Measurements from ENCODE around the gene ADGRE3.
A peak's percentile ranks its signal among the peaks of the same experiment; 100 is the strongest.

The ADGRE3 gene

GRCh38 chr19:14686411-14686810 lies 11.8 kb upstream of the ADGRE3 start:
- no peak for DNase-seq (ENCODE audit: extremely low spot score)
- ChIA-PET POLR2A (interaction anchor here (1.1 kb wide), 1 partner anchor 112 kb away, joined by 5 read pairs; no protein-coding TSS in a partner anchor), CTCF (interaction anchor here (0.7 to 13.2 kb wide), 20 partner anchors 11 to 286 kb away, joined by 3 to 307 read pairs (median 4); partner anchors contain the start of genes ADGRE3, CLEC17A and NDUFB7)
- TF ChIP-seq, protein P1, sequence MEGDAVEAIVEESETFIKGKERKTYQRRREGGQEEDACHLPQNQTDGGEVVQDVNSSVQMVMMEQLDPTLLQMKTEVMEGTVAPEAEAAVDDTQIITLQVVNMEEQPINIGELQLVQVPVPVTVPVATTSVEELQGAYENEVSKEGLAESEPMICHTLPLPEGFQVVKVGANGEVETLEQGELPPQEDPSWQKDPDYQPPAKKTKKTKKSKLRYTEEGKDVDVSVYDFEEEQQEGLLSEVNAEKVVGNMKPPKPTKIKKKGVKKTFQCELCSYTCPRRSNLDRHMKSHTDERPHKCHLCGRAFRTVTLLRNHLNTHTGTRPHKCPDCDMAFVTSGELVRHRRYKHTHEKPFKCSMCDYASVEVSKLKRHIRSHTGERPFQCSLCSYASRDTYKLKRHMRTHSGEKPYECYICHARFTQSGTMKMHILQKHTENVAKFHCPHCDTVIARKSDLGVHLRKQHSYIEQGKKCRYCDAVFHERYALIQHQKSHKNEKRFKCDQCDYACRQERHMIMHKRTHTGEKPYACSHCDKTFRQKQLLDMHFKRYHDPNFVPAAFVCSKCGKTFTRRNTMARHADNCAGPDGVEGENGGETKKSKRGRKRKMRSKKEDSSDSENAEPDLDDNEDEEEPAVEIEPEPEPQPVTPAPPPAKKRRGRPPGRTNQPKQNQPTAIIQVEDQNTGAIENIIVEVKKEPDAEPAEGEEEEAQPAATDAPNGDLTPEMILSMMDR (IDR thresholded peaks at IDR 0.05; ENCODE audit: control extremely low read depth, extremely low read depth, low read depth, missing control alignments): peak; percentile 65

DNA sequence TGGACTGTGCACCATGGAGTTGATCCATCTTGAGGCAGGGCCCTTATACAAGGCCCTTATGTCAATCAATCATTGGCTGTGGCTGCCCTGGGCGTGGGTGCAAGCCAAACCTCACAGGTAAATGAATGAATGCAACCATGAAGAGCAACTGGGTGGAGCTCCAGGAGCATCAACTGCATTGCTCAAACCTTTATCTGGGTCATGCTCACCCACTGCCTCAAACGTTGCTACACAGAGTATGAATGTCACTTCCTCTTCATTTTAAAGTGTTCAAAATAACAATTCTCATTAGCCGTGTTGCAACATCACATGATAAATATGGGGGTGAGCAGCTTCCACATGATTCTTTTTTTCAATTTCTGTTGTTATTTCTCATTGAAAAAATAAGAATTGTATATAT lies 8.8 kb upstream of the ADGRE3 start:
- POLR2A ChIA-PET: no interaction called here
- CTCF ChIA-PET: interaction anchor here (1.0 to 13.2 kb wide), 6 partner anchors 10 to 205 kb away, joined by 3 to 307 read pairs (median 39); partner anchors contain the start of genes ADGRE3, CLEC17A and NDUFB7
- no peak for DNase-seq (ENCODE audit: extremely low spot score)
- TF ChIP-seq, protein P1 (IDR thresholded peaks at IDR 0.05; ENCODE audit: control extremely low read depth, extremely low read depth, low read depth, missing control alignments): no peak

DNA sequence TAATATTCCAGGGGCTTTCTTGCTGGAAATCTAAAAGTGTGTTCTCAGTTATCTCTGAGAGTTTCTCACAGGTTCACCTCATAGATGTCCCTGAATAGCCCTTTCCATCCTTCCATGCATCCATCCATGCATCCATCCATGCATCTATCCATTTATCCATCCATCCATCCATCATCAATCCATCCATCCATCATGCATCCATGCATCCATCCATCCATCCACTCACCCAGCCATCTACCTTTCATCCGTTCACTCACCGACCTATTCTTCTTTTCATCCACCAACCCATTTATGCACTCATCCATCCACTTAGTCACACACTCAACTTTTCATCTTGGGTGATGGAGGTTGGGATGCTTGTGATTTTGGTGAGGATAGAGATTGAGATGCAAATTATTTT lies 7.4 kb upstream of the ADGRE3 start:
- TF ChIP-seq, protein P1 (IDR thresholded peaks at IDR 0.05; ENCODE audit: control extremely low read depth, extremely low read depth, low read depth, missing control alignments): no peak
- ChIA-PET CTCF (interaction anchor here (13.2 kb wide), 1 partner anchor 106 kb away, joined by 307 read pairs; the partner anchor contains the start of genes CLEC17A and NDUFB7), POLR2A (no interaction called here)
- DNase-seq (ENCODE audit: extremely low spot score): no peak

DNA sequence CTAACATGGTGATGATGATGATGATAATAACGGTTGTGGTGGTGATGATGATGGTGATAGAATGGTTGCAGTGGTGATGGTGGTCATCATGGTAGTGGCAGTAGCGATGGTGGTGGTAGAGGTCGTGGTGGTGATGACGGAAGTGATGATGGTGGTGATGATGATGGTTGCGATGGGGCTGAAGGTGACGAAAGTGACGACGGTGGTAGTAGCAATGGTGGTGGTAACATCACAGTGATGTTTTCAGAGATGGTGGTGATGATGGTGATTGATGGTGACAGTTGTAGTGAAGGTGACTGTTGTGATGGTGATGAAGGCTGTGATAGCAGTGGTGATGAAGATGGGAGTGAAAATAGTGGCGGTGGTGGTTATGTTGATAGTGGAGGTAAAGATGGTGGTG lies 3.6 kb upstream of the ADGRE3 start:
- CTCF ChIA-PET: no interaction called here
- POLR2A ChIA-PET: no interaction called here
- no peak for DNase-seq (ENCODE audit: extremely low spot score)
- TF ChIP-seq, protein P1 (IDR thresholded peaks at IDR 0.05; ENCODE audit: control extremely low read depth, extremely low read depth, low read depth, missing control alignments): no peak

DNA sequence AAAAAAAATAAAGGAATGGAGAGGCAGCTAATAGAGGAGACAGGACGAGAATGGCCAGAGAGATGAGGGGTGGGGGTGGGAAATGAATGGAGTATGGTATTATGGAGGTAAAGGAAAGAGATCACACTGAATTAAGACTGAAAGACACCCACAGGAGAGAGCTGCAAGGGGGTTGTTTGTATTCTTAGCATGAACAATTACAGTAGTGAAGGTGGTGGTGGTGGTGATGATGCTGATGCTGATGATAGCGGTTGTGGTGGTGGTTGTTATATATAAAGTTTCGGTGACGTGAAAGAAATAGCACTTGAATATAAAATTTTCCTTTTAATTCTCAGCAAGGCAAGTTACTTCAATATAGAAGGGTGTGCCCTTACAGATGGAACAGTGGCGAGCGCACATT lies 2.8 kb upstream of the ADGRE3 start:
- DNase-seq (ENCODE audit: extremely low spot score): no peak
- CTCF ChIA-PET: interaction anchor here (1.9 to 9.2 kb wide), 2 partner anchors 10 to 103 kb away, joined by 5 to 96 read pairs; partner anchors contain the start of gene ZNF333
- POLR2A ChIA-PET: no interaction called here
- TF ChIP-seq, protein P1 (IDR thresholded peaks at IDR 0.05; ENCODE audit: control extremely low read depth, extremely low read depth, low read depth, missing control alignments): no peak

DNA sequence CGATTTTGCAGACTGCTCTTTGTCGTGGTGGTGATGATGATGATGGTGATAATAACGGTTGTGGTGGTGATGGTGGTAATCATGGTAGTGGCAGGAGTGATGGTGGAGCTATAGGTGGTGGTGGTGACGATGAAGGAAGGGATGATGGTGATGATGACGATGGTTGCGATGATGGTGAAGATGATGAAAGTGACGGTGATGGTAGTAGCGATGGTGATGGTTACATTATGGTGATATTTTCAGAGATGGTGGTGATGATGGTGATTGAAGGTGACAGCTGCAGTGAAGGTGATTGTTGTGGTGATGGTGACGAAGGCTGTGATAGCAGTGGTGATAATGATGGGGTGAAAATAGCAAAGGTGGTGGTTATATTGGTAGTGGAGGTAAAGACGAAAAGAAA lies 2.1 kb upstream of the ADGRE3 start:
- TF ChIP-seq, protein P1 (IDR thresholded peaks at IDR 0.05; ENCODE audit: control extremely low read depth, extremely low read depth, low read depth, missing control alignments): no peak
- CTCF ChIA-PET: interaction anchor here (1.9 to 9.2 kb wide), 3 partner anchors 10 to 120 kb away, joined by 5 to 96 read pairs (median 6); partner anchors contain the start of gene ZNF333

More for the DNA sequence above, 2.1 kb upstream of the ADGRE3 start:
- no peak for DNase-seq (ENCODE audit: extremely low spot score)
- POLR2A ChIA-PET: interaction anchor here (0.6 kb wide), 1 partner anchor 93 kb away, joined by 4 read pairs; no protein-coding TSS in a partner anchor

Data from GM10248 (cell line).